DND-41 (cell line): Measurements from ENCODE around the gene RHOG.

Source experiments
- CTCF ChIP-seq: IDR thresholded peaks from 2 replicates; pipeline ENCODE4 v1.5.1; 2012; ENCODE audit warnings: borderline replicate concordance, low read length, moderate library complexity, mild to moderate bottlenecking; ENCODE audit not compliant: poor library complexity, severe bottlenecking; ENCODE audit errors: extremely low read depth
- EZH2 ChIP-seq: IDR thresholded peaks from 3 replicates; pipeline ENCODE4 v1.6.1; 2012; ENCODE audit warnings: borderline replicate concordance, low read depth, mild to moderate bottlenecking, moderate library complexity, low read length, inconsistent platforms; ENCODE audit not compliant: severe bottlenecking

GRCh38 chr11:3810446-3810845, 30.3 kb downstream of the RHOG start:
- no peak for TF ChIP-seq CTCF
- no peak for TF ChIP-seq EZH2
